Hindlimb muscle (tissue), 1 donor: Measurements from ENCODE around the gene ZNF726. TPM values are rescaled to one million over a fixed set of nuclear protein-coding genes. Genes with fewer than 3 reads are reported as not detected.
"Not testable (repeated sequence)": the region's sequence is repeated elsewhere in the genome, so short reads cannot be mapped to it uniquely, and the experiment has no call there.

ENCODE experiments used
- DNase-seq: peaks from one replicate; pipeline ENCODE4 v3.0.0-alpha.2; 2013
- polyA plus RNA-seq: library from polyadenylated mRNA; unstranded; fragments of 120-200 nt; gene quantifications from one replicate; pipeline ENCODE4 v1.2.1, GENCODE V29; 2013; ENCODE audit not compliant: insufficient read length

ZNF726 gene
- 3.6 TPM for polyA plus RNA-seq

DNA sequence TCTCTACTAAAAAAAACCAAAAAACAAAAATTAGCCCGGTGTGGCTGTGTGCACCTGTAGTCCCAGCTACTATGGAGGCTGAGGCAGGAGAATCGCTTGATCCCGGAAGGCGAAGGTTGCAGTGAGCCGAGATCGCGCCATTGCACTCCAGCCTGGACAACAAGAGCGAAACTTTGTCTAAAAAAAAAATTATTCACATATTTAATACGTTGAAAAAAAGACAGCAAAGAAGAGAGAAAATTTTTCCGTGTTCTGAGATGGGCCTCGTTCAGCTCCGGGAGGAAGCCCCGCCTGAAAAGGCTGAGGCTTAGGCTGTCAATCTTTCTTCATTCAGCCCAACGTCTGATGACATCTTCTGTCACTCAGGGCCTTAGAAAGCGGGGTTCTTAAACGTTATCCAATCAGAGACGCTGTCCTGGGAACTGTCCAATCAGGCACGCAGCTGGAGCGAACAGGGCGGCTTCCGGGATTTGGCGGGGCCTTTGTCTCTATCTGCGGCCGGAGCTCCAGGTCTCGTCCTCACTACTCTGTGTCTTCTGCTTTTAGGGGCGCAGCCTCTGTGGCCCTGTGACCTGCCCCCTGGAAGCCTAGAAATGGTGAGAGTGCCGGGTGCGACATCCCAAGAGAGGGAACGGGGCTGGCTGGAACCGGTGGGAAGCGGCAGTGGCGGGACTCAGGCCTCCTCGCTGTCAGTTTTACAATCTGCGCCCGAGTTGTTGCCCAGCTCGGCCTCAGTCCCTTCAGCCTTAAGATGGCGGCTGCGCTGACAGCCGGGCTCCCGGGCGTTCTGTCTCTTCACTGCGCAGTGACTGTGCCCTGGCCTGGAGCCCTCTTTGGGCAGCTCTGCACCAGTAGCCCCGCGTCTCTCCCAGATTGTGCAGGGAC is at the start of gene ZNF726:
Gene ZNF726 (plus strand): TSS at position 485 of the 885 bp plus-strand sequence. CDS start 109 bp downstream, at position 594.
- DNase-seq = peak; percentile 96

DNA sequence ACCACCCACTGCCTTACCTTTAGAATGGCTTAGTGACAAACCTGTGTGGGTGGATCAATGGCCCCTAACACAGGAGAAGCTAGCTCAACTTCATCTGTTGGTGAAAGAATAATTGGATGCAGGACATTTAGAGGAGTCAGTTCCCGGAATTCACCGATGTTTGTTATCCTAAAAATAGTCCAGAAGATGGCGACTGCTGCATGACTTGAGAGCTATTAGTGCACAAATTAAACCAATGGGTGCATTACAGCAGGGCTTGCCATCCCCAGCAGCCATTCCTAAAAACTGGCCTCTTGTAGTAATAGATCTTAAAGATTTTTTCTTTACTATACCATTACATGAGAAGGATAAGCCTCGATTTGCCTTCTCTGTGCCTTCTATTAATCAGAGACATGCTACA is 46.8 kb upstream of the ZNF726 start:
- no peak for DNase-seq

DNA sequence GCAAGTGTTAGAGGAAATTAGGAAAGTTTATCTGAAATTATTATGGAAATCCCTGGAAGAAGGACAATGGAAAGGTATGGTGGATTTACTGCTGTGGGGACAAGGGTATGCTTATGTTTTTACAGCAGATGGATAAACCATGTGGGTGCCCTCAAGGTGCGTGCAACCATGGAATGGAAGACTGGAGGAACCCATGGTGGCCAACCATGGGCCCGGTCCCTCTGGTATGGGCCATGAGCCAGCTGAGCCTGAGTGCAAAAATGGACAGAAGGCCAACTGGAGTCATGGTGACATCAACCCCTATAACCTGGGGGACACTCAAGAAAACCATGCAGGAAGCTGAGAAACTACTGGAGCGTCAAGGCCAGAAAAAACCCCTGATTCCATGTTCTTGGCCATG is 46.1 kb upstream of the ZNF726 start:
- DNase-seq = no peak

DNA sequence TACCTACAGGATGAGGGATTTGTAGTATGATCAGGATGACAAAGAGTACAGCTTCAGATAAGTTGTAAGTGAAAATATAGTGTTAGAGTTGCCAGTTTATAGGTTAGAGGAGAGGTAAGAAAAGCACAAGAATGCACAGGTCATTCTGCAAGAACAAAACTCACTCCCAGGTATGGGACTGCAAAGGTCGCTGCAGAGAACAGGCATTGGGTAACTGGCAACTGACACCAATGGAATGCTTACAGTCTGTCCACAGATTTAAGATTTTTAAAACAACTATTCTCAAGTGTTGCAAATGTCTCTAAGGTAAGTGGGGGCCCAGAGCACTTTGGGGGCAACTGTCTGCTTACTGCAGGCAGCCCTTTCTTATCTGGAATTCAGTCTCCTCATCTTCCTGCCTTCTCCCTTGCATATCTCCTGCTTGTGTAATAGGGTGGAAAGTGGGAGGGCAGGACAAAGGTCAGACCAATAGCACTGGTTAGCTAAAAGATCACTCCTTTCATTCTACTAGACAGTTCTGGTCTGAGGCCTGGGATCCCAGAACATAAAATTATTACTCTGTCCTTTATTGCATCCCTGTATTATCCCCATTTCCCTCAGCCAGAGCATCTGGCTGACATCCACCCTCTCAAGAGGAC is 42.3 kb upstream of the ZNF726 start:
- no peak for DNase-seq

DNA sequence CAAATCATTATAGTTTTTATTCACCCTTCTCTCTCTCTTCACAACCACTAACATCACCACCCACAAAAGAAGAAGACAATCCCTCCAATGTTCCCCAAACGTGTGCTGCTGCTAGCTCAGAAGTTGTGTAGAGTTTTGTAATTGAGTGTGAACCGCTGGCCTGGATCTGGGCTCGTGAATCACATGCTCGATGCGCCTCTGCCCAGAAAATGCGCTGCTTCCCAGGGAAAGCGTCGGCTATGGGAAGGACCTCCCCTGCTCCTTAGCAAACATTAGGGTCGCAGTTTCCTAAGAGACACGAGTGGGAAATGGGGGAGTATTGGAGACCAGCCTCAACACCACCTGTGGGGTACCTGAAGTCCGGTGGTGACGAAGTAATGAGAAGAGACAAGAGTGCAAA is 38.4 kb upstream of the ZNF726 start:
- no peak for DNase-seq

DNA sequence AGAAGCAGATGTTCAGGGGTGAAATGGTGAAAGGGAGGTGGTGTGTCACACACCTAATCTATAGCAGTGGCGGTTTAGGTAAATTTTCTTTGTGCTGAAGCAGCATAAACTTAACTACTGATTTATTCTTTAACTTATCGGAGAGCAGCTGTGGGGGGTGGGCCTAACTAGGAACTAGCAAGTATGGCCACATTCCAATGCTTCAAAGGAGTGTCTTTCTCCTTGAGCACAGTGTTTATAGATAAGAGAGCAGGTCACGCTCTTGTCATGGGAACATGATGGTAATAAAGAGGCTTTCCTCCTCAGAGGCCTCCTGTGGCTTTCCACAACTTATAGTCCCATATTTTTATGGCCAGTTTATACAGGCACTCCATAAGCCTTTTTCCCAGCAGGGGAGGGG is 37.9 kb upstream of the ZNF726 start:
- not testable (repeated sequence) for DNase-seq

DNA sequence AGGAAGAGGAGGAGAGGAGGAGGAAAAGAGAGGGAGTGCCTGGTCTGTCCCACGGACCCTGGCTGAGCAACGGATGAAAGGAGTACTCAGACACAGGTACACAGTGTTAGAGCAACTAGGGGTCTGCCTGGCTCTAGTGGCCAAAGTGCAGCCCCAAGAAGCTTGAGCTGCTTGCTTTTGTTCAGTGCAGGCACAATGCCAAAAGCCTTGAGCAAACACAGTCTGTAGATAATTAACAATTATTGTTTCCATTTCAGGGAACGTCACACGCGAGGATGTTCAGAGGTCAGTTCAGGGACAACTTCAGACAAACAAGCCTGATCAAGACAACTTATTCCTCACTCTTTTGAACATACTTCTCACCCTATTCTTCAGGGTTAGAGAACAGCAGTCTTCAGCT is 32.2 kb upstream of the ZNF726 start:
- DNase-seq = no peak

DNA sequence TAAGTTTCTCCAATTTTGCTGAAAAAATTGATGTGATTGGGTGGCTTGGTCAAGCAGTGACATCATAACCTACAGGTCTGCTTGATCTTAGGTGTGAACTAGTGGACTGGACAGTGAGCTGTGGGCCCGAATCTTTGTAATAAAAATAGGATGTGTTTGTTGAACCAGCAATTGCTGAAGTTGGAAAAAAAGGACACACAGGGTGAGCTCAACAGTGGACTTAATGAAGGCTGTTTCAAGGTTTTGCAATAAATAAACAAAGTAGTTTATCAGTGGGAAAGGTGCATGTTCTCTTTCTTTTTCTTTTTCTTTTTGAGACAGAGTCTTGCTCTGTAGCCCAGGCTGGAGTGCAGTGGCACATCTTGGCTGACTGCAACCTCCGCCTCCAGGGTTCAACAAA is 30.3 kb upstream of the ZNF726 start:
- no peak for DNase-seq

DNA sequence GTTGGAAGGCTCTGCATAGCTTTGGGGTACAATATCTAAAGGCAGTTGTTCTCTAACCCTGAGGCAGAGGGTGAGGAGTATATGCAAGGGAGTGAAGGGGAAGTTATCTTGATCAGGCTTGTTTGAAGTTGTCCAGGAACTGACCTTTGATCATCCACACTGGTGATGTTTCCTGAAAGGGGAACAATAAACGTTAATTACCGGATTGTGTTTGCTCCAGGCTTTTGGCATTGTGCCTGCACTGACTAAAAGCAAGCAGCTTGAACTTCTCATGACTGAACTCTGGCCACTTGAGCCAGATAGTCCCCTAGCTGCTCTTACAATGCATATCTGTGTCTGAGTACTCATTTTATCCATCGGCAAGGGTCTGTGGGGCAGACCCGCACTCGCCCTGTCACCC is 27.0 kb upstream of the ZNF726 start:
- no peak for DNase-seq

DNA sequence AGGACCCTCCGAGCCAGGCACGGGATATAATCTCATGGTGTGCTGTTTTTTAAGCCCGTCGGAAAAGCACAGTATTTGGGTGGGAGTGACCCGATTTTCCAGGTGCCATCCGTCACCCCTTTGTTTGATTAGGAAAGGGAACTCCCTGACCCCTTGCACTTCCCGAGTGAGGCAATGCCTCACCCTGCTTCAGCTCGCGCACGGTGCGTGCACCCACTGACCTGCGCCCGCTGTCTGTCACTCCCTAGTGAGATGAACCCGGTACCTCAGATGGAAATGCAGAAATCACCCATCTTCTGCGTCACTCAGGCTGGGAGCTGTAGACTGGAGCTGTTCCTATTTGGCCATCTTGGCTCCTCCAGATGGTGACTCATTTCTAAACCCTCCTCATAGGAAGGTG is 18.6 kb upstream of the ZNF726 start:
- DNase-seq = not testable (repeated sequence)

DNA sequence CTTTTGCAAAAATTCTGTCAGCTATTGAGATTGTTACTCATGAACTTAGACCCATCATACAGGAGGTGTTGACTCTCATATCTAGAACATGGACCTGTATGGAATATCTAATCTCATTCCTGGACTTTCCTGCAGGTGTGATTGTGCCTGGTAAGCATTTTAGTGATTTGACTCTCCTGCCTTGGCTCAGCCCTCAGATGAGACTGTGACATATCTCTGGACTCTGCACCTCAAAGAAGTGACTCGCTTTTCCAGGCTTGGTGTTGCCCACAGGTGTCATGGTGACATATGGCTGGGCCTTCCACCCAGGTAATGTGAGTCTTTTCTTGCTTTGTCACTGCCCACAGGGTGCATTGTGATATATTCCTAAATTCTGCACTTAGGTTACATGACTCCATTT is 17.8 kb upstream of the ZNF726 start:
- DNase-seq = no peak

DNA sequence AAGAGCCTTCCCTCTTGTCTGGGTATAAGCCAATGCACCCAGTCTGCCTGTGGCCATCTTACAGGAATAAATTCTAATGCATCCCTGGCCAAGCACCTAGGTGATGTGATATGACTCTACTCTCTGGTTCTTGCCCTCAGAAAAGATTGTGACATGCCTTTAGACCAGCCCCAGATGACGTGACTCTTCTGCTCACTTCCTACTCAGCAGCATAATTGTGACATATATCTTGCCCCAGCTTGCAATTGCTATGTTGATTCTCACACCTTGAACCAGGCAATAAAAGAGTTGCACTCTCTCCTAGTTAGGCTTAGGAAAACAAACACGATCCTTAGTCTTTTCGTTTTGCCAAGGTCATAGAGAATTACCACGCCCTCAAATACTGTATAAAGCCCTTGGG is 13.3 kb upstream of the ZNF726 start:
- DNase-seq = no peak

DNA sequence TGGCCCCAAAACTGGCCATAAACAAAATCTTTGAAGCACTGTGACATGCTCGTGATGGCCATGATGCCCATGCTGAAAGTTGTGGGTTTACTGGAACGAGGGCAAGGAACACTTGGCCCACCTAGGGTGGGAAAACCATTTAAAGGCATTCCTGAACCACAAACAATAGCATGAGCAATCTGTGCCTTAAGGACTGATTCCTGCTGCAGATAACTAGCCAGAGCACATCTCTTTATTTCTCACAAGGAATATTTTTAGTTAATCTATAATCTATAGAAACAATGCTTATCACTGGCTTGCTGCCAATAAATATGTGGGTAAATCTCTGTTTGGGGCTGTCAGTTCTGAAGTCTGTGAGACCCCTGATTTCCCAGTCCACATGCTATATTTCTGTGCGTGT is 10.3 kb upstream of the ZNF726 start:
- DNase-seq = no peak

DNA sequence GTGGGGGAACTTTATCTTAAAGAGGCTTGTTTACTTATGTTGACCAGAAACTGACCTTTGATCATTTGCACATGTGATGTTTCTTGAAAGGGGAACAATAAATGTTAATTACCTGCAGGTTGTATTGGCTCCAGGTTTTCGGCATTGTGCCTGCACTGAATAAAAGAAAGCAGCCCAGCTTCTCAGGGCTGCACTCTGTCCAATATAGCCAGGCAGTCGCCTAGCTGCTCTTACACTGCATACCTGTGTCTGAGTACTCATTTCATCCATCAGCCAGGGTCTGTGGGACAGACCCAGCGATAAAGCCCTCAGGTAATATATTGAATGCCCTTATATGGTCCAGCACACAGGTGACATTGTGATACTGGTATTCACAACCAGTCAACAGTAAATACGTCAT is 8.9 kb upstream of the ZNF726 start:
- DNase-seq = no peak

DNA sequence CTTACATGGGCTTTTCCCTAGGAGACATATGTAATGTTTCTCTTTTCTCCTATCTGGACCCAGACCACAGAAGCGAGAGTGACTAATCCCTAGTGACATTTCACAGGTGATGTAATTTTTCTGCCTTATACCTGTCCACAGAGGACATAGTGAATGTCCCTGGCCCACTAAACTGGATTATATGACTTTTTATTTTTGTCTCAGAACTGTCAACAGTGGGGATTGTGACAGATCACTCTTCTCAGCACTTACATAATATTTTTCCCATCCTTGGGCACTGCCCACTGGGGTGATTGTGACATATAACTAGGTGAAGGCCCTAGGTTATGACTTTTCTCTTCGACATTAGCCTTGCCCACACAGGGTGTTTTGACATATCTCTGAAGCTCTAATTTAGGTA is 7.9 kb upstream of the ZNF726 start:
- DNase-seq = no peak

DNA sequence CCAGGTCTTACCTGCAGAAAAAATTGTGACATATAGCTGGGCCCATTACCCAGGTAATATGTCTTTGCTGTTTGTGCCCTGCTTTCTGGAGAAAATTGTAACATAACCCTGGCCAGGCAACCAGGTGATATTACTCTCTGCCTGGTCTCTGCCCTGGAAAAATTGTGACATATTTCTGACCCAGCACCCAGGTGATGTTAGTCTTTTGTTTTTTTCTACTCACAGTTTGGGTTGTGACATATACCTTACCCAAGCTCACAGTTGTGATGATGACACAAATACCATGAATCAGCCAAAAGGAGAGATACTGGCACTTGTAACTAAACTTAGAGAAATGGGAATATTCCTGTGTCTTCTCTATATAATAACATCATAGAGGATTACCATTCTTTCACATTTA is 6.5 kb upstream of the ZNF726 start:
- DNase-seq = no peak

DNA sequence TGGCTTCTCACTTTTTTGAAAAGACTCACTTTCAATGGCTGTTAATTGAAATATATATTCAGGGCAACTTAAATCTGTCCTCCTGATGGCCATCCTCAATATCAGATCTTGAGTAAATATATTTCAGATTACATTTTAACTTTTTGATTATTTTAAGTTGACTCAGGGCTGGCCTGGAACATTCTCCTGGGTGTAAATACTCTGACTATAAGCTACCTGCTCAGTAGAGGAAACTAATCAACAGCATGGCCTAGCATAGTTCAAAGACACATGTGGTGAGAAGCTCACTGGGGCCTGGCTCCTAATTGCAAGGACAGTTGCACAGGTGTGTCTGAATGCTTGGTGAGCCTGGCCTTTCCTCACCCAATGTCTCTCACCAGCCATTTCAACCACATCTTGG is 5.5 kb upstream of the ZNF726 start:
- no peak for DNase-seq

DNA sequence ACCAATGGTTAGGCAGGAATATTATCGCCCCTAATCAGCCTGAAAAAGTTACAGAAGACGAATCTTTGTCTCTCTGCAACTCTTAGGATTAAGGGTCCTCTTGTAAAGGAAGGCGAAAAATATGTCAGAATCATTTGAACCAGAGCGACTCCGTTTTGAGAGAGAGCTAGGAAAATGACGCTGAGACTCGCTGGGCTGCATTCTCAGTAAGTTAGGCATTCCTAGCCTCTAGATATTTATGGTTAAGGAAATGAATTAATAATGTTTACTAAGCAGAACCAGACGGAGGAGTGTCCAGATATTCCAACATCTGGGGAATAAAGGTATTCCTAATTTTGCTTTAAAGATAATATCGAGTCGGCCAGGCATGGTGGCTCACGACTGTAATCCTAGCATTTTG is 755 bp upstream of the ZNF726 start:
- no peak for DNase-seq

DNA sequence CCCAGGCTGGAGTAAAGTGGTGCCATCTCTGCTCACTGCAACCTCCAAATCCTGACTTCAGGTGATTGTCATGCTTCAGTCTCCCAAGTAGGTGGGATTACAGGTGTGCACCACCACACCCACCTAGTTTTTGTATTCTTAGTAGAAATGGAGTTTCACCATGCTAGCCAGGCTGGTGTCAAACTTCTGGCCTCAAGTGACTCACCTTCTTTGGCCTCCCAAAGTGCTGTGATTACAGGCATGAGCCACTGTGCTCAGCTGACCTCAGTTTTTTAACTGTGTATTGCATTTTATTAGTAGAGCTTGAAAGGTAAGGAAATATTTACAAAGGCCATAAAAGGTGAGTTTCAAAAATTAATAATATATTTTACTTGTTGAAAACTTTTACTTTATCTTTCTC is 2.3 kb downstream of the ZNF726 start:
- DNase-seq = no peak

DNA sequence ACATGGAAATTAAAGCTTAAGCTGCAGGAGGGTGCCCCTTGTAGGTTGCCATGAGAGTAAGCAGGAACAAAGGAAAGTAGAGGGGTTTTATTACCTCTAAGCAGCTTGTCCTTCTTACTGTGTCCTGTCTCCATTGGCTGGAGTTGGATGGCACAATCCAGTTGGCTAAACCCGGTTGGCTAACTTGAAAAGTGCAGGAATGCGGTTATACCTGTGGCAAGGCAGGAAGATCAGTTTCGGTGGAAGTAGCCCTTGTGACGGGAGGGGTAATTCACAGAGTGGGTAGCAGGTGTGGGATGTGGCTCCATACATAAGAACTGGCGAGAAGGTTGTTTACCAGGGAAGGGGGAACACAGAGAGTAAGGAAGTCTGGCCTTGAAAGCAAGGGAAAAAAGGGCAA is 3.2 kb downstream of the ZNF726 start:
- DNase-seq = no peak

DNA sequence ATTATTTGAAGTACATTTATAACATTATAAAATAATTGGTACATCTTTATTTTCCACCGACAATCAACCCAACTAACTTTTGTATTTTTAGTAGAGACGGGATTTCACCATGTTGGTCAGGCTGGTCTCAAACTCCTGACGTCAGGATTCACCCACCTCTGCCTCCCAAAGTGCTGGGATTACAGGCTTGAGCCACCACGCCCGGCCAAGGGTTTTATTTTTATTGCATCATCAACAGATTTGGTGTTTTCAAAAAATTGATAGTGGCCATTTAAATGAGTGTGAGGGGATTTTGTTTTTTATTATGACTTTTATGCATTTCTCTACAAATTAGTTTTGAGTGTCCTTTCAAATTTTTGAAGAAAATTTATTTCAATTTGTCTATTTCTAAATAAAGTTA is 10.6 kb downstream of the ZNF726 start:
- DNase-seq = no peak

DNA sequence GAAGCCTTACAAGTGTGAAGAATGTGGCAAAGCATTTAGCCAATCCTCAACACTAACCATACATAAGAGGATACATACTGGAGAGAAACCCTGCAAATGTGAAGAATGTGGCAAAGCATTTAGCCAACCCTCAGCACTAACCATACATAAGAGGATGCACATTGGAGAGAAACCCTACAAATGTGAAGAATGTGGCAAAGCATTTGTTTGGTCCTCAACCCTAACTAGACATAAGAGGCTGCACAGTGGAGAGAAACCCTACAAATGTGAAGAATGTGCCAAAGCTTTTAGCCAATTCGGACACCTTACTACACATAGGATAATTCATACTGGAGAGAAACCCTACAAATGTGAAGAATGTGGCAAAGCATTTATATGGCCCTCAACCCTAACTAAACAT is 18.2 kb downstream of the ZNF726 start:
- DNase-seq = no peak

DNA sequence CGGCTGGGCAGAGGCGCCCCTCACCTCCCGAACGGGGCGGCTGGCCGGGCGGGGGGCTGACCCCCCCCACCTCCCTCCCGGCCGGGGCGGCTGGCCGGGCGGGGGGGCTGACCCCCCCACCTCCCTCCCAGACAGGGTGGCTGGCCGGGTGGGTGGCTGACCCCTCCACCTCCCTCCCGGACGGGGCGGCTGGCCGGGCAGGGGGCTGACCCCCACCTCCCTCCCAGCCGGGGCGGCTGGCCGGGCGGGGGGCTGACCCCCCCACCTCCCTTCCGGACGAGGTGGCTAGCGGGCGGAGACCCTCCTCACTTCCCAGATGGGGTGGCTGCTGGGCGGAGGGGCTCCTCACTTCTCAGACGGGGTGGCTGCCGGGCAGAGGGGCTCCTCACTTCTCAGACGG is 22.3 kb downstream of the ZNF726 start:
- DNase-seq = not testable (repeated sequence)

DNA sequence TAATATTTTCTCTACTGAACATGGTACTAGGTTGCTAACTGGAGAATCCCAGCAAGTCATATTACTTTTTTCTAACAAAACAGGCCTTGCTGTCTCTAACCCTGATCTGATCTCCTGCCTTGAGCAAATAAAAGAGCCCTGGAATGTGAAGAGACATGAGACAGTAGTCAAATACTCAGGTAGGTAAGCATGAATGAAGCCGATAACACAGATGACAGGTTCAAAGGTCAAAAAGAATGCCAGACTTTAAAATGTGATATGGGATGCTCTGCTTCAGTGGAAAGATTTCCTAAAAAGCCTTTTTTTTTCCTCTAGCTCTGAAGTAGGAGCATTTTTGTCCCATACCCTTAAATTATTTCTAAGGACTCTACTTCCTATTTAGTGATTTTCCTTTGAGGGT is 28.7 kb downstream of the ZNF726 start:
- no peak for DNase-seq
